Stimulated activated CD8-positive, alpha-beta memory T cell treated with anti-CD3 and anti-CD28 coated beads, Interleukin-15, amount 100 ng/mL, for 24 hours (primary cell): ENCODE data around the gene TFAP2B.

ENCODE experiments used
- DNase-seq: peaks from one replicate; pipeline ENCODE4 v3.0.0-alpha.2; 2020; ENCODE audit warnings: low read depth

TFAP2B gene

GRCh38 chr6:50848989-50849795, 30.5 kb downstream of the TFAP2B start:
- DNase-seq = no peak

GRCh38 chr6:50849796-50850180, 31.1 kb downstream of the TFAP2B start:
- no peak for DNase-seq

GRCh38 chr6:50850223-50851048, 31.8 kb downstream of the TFAP2B start:
- DNase-seq = no peak

GRCh38 chr6:50851049-50851845, 32.6 kb downstream of the TFAP2B start:
- no peak for DNase-seq

GRCh38 chr6:50853939-50854338, 35.3 kb downstream of the TFAP2B start:
- DNase-seq = no peak

- no peak for DNase-seq
Observed at GRCh38 chr6:50861692-50862091, 43.0 kb downstream of the TFAP2B start.

GRCh38 chr6:50862176-50862575, 43.5 kb downstream of the TFAP2B start:
- DNase-seq = no peak

GRCh38 chr6:50864601-50865000, 45.9 kb downstream of the TFAP2B start:
- DNase-seq = no peak

- DNase-seq = no peak
Observed at GRCh38 chr6:50868466-50868865, 49.8 kb downstream of the TFAP2B start.

- no peak for DNase-seq
Observed at GRCh38 chr6:50873167-50873566, 54.5 kb downstream of the TFAP2B start.

GRCh38 chr6:50884364-50884763, 65.7 kb downstream of the TFAP2B start:
- DNase-seq = no peak

- DNase-seq = no peak
Observed at GRCh38 chr6:50887112-50887511, 68.4 kb downstream of the TFAP2B start.

GRCh38 chr6:50889497-50889896, 70.8 kb downstream of the TFAP2B start:
- no peak for DNase-seq

- DNase-seq = no peak
Observed at GRCh38 chr6:50889935-50890334, 71.3 kb downstream of the TFAP2B start.

GRCh38 chr6:50890579-50890978, 71.9 kb downstream of the TFAP2B start:
- DNase-seq = no peak

- no peak for DNase-seq
Observed at GRCh38 chr6:50891290-50891689, 72.6 kb downstream of the TFAP2B start.
